A549 (cell line): ENCODE results near the gene TESPA1.

Source experiments
- CTCF ChIP-seq: fragments of >200 bp; sonication (Bioruptor Twin); formaldehyde crosslinking; IDR thresholded peaks from 3 replicates; pipeline ENCODE4 v1.5.1; 2016
- POLR2A ChIP-seq: IDR thresholded peaks from 2 replicates; pipeline ENCODE4 v1.6.1; 2012; ENCODE audit warnings: mild to moderate bottlenecking, low read length

DNA sequence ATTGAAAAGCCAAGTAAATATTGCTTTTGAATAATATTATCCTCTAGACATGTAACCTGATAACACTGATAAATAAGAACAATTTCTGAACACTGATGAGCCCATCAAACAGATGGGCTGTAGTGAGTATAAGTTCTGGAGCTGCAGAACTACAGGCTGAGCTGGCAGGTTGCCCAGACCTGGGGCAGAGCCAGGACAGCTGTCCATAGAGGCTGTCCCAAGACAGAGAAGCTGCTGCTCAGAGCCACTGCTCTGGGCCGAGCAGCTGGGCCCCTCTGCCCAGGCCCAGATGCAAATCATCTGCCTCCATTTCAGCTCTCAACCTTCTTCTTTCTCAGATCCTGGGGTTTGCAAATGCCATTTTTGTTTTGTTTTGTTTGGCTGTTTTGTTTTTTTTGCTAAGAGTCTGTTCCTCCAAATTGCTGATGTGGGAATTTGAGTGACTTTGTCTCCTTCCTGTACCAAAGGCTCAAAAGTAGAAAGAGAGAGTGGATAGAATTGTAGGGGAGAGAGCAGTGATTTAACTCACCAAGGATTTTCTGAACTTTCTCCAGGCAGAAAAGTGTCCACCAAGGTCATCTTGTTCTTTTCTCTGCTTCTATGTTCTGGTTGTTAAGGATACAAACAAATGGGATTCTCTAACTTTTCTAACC, 4.0 kb upstream of the TESPA1 start:
- TF ChIP-seq CTCF (no peak), POLR2A (no peak)
